Measurements from ENCODE around the gene PPP2R5B. TPM values are rescaled to one million over a fixed set of nuclear protein-coding genes. Genes with fewer than 3 reads are reported as not detected.
A peak's percentile ranks its signal among the peaks of the same experiment; 100 is the strongest.

PPP2R5B gene
- total RNA-seq, 2 experiments from 2014 or later: 3.3 to 4.6 TPM

DNA sequence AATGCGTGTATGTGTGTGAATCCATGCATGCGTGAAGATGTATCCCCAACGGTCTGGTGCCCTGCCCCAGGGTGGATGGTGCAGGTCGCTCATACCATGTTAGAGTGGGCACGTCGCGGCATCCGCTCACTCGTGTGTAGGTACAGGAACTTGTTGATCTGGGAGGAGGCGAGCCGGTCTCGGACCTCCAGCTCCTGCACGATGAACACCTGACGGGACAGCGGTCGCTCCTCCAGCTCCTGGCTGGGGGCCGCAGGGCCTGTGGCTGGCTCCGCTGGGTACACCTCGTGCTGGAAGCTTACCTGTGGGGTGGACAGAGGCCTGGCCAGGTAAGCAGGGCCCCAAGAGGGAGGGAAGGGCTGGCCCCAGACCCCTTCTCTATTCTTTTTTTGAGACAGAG is 25.9 kb upstream of the PPP2R5B start:
- H3K36me3 Mint-ChIP-seq (ENCODE audit: low read depth): peaks cover 9% of the 10 kb centered on the region
- intact Hi-C loops (cut with micrococcal nuclease): no loop called here

DNA sequence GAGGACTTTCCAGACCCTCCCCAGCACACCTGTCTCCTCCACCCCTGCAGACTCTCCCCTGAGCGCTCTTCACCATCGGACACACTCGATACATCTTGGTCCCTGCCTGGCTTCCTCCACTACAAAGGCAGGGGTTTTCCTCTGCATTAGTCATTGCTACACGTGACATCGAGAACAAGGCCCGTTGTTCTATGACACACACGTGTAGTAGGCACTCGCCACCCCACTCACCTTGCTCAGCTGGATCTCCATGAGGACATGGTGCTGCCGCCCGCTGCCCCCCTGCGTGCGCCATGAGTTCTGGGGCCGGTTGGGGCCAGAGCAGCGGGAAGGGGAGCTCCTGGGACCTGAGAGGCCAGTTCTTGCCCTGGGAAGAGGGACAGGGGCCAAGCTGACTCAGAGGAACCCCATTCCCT is 24.2 kb upstream of the PPP2R5B start:
- CTCF ChIA-PET: interaction anchor here (0.6 to 30.8 kb wide), 3 partner anchors 17 to 1358 kb away, joined by 3 to 992 read pairs (median 4); partner anchors contain the start of genes ATG2A and CDC42BPG
- Mint-ChIP-seq H3K9me3 (no peaks in the 10 kb centered on the region), H3K36me3 (ENCODE audit: low read depth) (peaks cover 7% of the 10 kb centered on the region), H3K4me1 (ENCODE audit: low read depth) (peaks cover 22% of the 10 kb centered on the region), H3K27me3 (ENCODE audit: low read depth) (no peaks in the 10 kb centered on the region), H3K27ac (peak overlapping the region; percentile 69), H3K4me3 (no peak overlapping the region)
- intact Hi-C loops (cut with micrococcal nuclease): loop anchor here (1.0 kb wide), 1 partner anchor 114 kb away; the partner anchor contains the start of gene ARL2
- peak; percentile 86 for DNase-seq

More for the DNA sequence above, 25.9 kb upstream of the PPP2R5B start:
- Mint-ChIP-seq H3K27me3 (ENCODE audit: low read depth) (no peaks in the 10 kb centered on the region), H3K4me1 (ENCODE audit: low read depth) (peaks cover 24% of the 10 kb centered on the region), H3K9me3 (no peaks in the 10 kb centered on the region), H3K4me3 (no peak overlapping the region), H3K27ac (peak overlapping the region; percentile 30)
- CTCF ChIA-PET: interaction anchor here (0.8 to 30.8 kb wide), 2 partner anchors 10 to 44 kb away, joined by 4 to 992 read pairs; partner anchors contain the start of gene CDC42BPG
- DNase-seq: no peak

DNA sequence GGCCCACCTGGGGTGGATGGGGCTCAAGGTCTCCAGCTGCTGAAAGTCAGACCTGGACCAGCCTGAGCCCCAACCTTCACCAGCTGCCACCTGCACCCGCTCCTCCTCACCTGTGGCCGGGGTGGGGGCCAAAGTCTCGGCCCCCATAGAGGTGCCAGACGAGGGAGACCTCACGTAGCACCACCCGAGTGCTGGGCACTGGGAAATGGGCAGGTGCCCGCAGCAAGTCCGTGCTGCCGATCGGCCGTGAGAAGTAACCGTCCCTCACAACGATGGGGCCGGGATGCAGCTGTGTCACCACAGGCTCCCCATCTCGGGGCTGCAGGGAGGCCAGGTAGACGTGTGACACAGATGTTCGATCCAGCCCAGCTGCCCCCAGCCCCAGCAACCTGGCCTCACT is 23.7 kb upstream of the PPP2R5B start:
- Mint-ChIP-seq H3K4me1 (ENCODE audit: low read depth) (peaks cover 22% of the 10 kb centered on the region), H3K9me3 (no peaks in the 10 kb centered on the region), H3K36me3 (ENCODE audit: low read depth) (peaks cover 8% of the 10 kb centered on the region), H3K27me3 (ENCODE audit: low read depth) (no peaks in the 10 kb centered on the region), H3K27ac (no peak overlapping the region), H3K4me3 (no peak overlapping the region)
- CTCF ChIA-PET: interaction anchor here (30.8 kb wide), 1 partner anchor 46 kb away, joined by 992 read pairs; the partner anchor contains the start of gene CDC42BPG
- DNase-seq: no peak
- intact Hi-C loops (cut with micrococcal nuclease): loop anchor here (1.0 kb wide), 1 partner anchor 114 kb away; the partner anchor contains the start of gene ARL2

DNA sequence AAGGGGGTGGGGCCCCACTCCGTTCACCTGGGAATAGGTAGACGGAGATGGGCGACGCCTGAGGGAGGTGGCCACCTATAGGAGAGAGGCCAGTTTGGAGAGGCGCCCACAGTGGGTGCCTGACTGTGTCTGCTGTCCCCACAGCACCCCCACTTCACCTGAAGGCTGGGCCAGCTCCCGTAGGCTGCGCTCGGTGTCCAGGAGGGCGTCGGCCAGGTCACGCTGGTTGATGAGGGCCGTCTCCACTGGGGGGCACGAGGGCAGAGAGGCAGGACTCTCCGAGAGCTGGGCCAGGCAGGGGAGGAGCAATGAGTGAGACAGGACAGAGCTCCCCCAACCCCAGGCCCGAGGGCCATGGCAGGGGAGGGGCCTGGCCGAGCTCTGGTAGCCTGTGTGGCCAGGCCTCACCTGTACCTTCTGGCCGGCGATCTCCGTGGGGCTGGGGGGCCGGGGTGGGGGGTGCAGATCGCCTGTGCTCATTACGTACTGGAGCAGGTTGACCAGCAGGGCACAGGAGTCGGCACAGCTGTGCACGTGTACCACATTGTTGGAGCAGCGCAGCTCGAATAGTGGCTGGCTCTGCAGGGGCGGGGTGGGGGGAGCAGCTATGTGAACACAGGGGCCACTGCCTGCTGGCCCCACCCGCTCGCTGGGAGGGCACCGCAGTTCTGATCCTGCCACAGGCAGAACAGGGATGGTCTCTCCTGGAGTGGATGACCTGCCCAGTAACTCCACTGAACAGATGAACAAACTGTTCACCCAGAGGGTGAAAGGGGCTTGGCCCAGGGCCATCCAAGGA is 22.2 kb upstream of the PPP2R5B start:
- Mint-ChIP-seq H3K4me3 (no peak overlapping the region), H3K27ac (no peak overlapping the region), H3K4me1 (ENCODE audit: low read depth) (peaks cover 22% of the 10 kb centered on the region), H3K36me3 (ENCODE audit: low read depth) (peaks cover 6% of the 10 kb centered on the region), H3K9me3 (no peaks in the 10 kb centered on the region), H3K27me3 (ENCODE audit: low read depth) (no peaks in the 10 kb centered on the region)
- intact Hi-C loops (cut with micrococcal nuclease): no loop called here
- CTCF ChIA-PET: interaction anchor here (30.8 kb wide), 1 partner anchor 48 kb away, joined by 992 read pairs; the partner anchor contains the start of gene CDC42BPG
- DNase-seq: no peak

DNA sequence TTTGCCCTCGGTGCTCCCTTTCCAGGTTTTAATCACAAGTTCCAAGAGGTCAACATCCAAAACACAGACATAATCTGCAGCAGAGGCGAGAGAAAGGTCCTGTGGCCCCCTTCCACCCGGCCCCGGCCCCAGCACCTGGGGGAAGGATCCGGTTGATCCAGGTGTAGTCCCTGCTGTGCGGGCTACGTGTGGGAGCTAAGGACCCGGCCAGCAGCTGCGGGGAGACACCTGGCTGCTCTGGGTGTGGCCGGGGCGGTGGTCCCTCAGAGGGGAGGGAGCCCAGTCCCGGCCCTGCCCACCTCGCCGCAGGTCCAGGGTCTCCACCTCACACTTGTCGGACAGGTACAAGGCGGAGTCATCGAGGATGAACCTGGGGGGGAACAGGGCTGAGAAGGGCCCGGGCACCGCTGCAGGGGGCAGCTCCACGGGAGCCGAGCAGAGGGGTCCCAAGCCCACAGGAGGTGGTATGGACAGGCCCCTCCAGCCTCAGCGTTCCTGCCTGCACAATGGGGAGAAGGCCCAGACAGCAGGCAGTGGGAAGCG is 21.1 kb upstream of the PPP2R5B start:
- Mint-ChIP-seq H3K27ac (no peak overlapping the region), H3K4me1 (ENCODE audit: low read depth) (peaks cover 22% of the 10 kb centered on the region), H3K27me3 (ENCODE audit: low read depth) (no peaks in the 10 kb centered on the region), H3K4me3 (no peak overlapping the region), H3K9me3 (no peaks in the 10 kb centered on the region), H3K36me3 (ENCODE audit: low read depth) (peaks cover 10% of the 10 kb centered on the region)
- CTCF ChIA-PET: no interaction called here
- intact Hi-C loops (cut with micrococcal nuclease): no loop called here
- no peak for DNase-seq

DNA sequence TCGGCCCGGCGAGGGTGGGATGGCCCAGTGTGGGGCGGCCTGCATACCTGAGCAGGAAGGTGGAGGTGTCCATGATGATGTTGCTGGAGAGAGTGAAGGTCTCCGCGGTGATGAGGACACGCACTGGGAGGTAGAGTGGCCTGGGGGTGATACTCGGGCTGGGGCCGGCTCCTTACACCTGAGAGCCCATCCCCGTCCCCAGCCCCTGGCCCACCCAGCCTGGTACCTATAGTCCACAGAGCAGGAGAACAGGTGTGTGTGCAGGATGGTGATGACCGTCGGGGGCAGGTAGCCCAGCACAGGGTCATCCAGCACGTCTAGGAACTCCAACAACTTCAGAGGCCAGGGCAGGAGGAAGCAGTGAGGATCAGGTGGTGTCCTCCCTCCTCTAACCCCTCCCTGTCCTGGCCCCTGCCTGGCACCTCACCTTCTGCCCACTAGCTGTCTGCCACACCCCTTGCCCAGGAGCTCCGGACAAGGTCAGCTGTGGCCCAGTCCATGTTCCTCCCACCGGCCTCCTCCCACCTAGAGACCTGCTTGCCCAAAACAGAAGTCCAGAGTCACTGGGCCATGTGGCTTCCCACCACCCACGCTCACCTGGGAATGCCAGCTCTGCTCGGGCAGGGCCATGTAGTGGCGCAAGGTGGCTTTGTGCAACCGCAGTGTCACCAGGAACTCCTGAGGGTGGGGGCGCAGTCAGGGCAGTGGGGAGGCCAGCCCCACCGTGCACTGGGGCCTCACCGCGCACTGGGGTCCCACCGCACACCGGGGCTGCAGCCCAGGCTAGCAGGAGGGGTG is 18.8 kb upstream of the PPP2R5B start:
- Mint-ChIP-seq H3K36me3 (ENCODE audit: low read depth) (peaks cover 6% of the 10 kb centered on the region), H3K27me3 (ENCODE audit: low read depth) (no peaks in the 10 kb centered on the region), H3K4me1 (ENCODE audit: low read depth) (peaks cover 9% of the 10 kb centered on the region), H3K4me3 (no peak overlapping the region), H3K27ac (no peak overlapping the region), H3K9me3 (no peaks in the 10 kb centered on the region)
- CTCF ChIA-PET: no interaction called here
- DNase-seq: no peak
- intact Hi-C loops (cut with micrococcal nuclease): no loop called here

DNA sequence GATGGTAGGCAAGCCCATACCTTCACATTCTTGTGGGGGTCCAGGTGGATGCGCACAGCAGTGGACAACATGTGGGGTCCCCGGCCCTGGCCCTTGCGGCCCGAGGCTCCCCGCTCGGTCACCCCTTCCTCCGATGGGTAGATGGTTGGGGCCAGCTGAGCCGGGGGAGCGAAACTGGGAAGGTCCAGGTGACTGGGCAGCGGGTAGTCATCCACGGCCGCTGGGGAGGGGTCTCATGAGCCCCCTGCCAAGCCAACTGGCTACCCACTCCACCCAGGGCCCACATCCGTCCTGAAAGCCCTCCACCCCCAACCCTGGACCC is 18.2 kb upstream of the PPP2R5B start:
- Mint-ChIP-seq H3K27me3 (ENCODE audit: low read depth) (no peaks in the 10 kb centered on the region), H3K27ac (no peak overlapping the region), H3K4me3 (no peak overlapping the region), H3K9me3 (no peaks in the 10 kb centered on the region), H3K4me1 (ENCODE audit: low read depth) (peaks cover 5% of the 10 kb centered on the region), H3K36me3 (ENCODE audit: low read depth) (peaks cover 9% of the 10 kb centered on the region)
- DNase-seq: no peak
- CTCF ChIA-PET: no interaction called here
- intact Hi-C loops (cut with micrococcal nuclease): no loop called here

DNA sequence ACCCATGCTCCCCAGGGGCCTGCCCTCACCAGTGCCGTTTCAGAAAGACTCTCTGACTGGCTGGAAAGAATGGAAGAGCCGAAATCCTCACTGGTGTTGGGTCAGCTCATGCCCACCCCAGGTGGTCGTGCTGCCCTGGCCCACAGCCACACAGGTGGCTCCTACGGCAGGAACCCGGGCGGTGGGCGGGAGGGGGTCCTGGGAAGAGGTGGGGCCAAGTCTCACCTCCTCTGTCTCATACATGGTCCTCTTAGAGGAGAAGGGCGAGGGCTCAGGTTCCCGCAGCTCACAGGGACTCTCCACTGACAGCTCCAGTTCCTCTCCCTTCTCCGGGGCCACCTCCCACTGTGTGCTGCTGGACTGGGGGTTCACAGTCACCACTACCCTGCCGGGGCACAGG is 15.7 kb upstream of the PPP2R5B start:
- H3K9me3 Mint-ChIP-seq: no peaks in the 10 kb centered on the region
- CTCF ChIA-PET: interaction anchor here (0.6 kb wide), 1 partner anchor 203 kb away, joined by 3 read pairs; the partner anchor contains the start of gene TM7SF2
- H3K4me3 Mint-ChIP-seq: no peak overlapping the region
- H3K4me1 Mint-ChIP-seq (ENCODE audit: low read depth): no peaks in the 10 kb centered on the region
- no peak for DNase-seq
- no peaks in the 10 kb centered on the region for H3K27me3 Mint-ChIP-seq (ENCODE audit: low read depth)
- H3K27ac Mint-ChIP-seq: no peak overlapping the region
- intact Hi-C loops (cut with micrococcal nuclease): no loop called here
- H3K36me3 Mint-ChIP-seq (ENCODE audit: low read depth): peaks cover 14% of the 10 kb centered on the region

DNA sequence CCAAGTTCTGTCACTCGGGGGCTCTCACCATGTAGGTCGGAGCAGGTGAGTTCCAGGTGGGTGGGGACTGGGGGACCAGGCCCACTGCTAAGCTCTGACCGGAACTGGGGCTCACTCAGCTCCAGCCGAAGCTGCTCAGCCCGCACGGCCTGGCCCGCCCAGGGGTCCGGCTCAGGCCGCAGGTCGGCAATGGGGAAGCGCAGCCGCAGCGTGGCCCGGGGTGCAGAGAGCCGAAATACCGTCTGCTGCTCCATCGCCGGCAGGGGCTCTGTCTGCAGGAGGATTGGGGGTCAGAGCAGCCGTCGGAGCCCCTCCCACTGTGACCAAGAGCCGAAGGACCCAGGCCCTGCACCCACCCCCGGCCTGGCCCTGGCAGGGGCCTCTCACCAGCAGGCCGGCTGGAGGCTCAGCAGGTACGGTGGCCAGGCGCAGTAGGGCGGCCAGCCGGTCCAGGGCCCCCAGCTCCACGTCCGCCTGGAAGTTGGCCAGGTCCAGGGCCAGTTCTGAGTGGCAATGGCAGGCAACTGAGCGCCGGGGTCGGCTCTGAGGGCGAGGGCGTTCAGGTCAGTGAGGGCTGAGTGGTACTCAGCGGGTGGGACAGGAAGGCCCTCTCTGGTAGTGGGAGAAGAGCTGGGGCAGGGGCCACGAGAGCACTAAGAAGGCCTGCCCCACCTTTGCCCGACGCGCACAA is 14.7 kb upstream of the PPP2R5B start:
- no peak overlapping the region for H3K4me3 Mint-ChIP-seq
- H3K27me3 Mint-ChIP-seq (ENCODE audit: low read depth): no peaks in the 10 kb centered on the region
- peaks cover 1% of the 10 kb centered on the region for H3K4me1 Mint-ChIP-seq (ENCODE audit: low read depth)
- intact Hi-C loops (cut with micrococcal nuclease): no loop called here
- H3K9me3 Mint-ChIP-seq: no peaks in the 10 kb centered on the region
- no peak for DNase-seq
- CTCF ChIA-PET: no interaction called here
- peaks cover 14% of the 10 kb centered on the region for H3K36me3 Mint-ChIP-seq (ENCODE audit: low read depth)
- no peak overlapping the region for H3K27ac Mint-ChIP-seq

DNA sequence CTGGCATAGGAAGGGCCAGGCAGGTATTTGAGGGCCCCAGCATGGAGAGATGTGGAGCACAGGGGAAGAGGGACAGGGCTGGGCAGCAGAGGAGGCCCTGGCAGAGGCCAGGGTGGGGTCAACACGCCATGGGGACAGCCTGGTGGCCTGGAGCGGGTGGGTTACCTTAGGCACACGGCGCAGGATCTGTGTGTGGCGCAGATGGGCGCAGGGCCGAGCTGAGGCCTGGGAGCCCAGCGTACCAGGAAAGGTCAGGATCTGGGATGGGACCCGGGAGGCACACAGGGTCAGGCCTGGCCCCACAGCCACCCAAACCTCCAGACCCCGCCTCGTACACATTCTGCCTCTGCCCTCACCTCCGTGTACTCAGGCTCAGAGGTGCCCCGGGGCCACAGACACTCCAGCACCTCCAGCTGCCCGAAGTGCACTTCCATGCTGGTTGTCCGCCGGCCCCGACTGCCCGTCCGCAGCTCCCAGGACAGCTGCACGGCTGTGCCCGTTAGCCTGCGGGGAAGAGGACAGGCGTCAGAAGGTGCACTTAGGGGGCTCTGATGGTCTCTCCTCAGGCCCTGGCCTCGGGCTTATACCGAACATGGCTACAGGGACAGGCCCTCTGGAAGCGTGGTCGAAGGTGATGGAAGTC is 13.9 kb upstream of the PPP2R5B start:
- no peak for DNase-seq
- Mint-ChIP-seq H3K27ac (no peak overlapping the region), H3K36me3 (ENCODE audit: low read depth) (peaks cover 12% of the 10 kb centered on the region), H3K4me3 (no peak overlapping the region), H3K9me3 (no peaks in the 10 kb centered on the region), H3K27me3 (ENCODE audit: low read depth) (no peaks in the 10 kb centered on the region), H3K4me1 (ENCODE audit: low read depth) (peaks cover 5% of the 10 kb centered on the region)
- CTCF ChIA-PET: no interaction called here
- intact Hi-C loops (cut with micrococcal nuclease): no loop called here

DNA sequence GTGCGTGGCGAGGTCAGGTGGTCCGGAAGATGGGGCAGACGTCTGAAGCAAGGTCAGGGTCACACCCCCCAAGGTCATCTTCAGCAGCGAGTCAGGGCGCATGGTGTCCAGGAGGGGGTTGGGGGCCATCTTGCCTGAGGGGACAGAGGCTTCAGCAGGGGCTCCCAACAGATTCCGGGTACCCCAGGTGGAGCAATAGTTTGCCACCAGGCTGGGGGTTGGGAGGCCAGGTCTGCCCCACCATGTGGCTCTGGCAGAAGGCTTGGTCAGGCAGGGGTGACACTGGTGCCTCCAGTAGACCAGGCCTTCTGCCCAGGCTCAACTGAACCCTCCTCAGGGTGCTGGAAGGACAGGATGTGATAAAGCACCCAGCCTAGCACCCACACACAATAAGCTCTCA is 13.3 kb upstream of the PPP2R5B start:
- peaks cover 11% of the 10 kb centered on the region for H3K4me1 Mint-ChIP-seq (ENCODE audit: low read depth)
- CTCF ChIA-PET: no interaction called here
- H3K36me3 Mint-ChIP-seq (ENCODE audit: low read depth): peaks cover 12% of the 10 kb centered on the region
- H3K9me3 Mint-ChIP-seq: no peaks in the 10 kb centered on the region
- DNase-seq: no peak
- intact Hi-C loops (cut with micrococcal nuclease): no loop called here
- H3K27ac Mint-ChIP-seq: no peak overlapping the region
- no peaks in the 10 kb centered on the region for H3K27me3 Mint-ChIP-seq (ENCODE audit: low read depth)
- H3K4me3 Mint-ChIP-seq: no peak overlapping the region

Measured in activated naive CD4-positive, alpha-beta T cell treated with anti-CD3 and anti-CD28 coated beads for 36 hours (primary cell).